ENCODE data around the gene TBPL1.

- TF ChIP-seq CTCF (IDR thresholded peaks at IDR 0.05; ENCODE audit: control extremely low read depth in 1 of 3, insufficient read depth in 1 of 3, low read depth in 1 of 3, low read length in 3 of 3) (no peak), ATF2 (IDR thresholded peaks at IDR 0.05; ENCODE audit: low read length) (no peak), USF2 (IDR thresholded peaks at IDR 0.05; ENCODE audit: low read length) (no peak)
These were observed 16.9 kb downstream of the TBPL1 start for GRCh38 chr6:133969921-133970295.
